OCI-LY1 (cell line): ENCODE measurements around the gene CDC45.

ENCODE experiments used
- EZH2 ChIP-seq: fragments of 200-600 bp; sonication (generic), shearing (Covaris generic); IDR thresholded peaks from 2 replicates; pipeline ENCODE4 v1.8.0; 2017; ENCODE audit warnings: borderline replicate concordance, mixed run types, mild to moderate bottlenecking, antibody characterized with exemption, low read length, moderate library complexity, mixed read lengths
- TF ChIP-seq, protein P1 (sequence below): fragments of 200-600 bp; sonication (generic), shearing (Covaris generic); IDR thresholded peaks from 2 replicates; pipeline ENCODE4 v1.5.1; 2017; ENCODE audit warnings: mild to moderate bottlenecking, antibody characterized with exemption, low read length, moderate library complexity, mixed read lengths

DNA sequence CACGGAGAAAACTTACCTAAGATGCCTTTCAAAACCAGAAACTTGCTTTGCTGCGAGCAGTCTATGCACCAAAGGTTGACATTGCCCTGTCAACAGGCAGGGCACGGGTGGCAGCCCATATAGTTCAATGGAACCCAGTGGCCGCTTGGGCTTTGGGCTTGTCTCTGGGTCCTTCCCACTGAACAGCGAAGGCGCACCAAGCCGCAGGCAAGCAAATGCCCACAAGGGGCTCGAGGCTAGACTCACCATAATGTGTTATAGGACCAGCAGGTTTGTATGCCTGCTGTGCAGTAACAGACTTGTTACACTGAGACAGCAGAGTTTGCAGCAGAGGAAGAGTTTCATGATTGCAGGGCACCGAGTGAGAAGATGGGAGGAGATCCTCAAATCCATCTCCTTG, 24.1 kb downstream of the CDC45 start:
- TF ChIP-seq, protein P1, sequence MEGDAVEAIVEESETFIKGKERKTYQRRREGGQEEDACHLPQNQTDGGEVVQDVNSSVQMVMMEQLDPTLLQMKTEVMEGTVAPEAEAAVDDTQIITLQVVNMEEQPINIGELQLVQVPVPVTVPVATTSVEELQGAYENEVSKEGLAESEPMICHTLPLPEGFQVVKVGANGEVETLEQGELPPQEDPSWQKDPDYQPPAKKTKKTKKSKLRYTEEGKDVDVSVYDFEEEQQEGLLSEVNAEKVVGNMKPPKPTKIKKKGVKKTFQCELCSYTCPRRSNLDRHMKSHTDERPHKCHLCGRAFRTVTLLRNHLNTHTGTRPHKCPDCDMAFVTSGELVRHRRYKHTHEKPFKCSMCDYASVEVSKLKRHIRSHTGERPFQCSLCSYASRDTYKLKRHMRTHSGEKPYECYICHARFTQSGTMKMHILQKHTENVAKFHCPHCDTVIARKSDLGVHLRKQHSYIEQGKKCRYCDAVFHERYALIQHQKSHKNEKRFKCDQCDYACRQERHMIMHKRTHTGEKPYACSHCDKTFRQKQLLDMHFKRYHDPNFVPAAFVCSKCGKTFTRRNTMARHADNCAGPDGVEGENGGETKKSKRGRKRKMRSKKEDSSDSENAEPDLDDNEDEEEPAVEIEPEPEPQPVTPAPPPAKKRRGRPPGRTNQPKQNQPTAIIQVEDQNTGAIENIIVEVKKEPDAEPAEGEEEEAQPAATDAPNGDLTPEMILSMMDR = no peak
- TF ChIP-seq EZH2 = no peak
